Thyroid gland (tissue), 4 donors: Measurements from ENCODE around the gene NXN.

Experiments used
- CTCF ChIP-seq, 6 experiments: fragments of 200-600 bp in 3 of 6; fragments of 450-650 bp in 3 of 6; sonication (generic) in 3 of 6; IDR thresholded peaks; one replicate each; pipeline ENCODE4 v1.5.1; 2016 to 2019; ENCODE audit warnings: antibody characterized with exemption in 6 of 6, mild to moderate bottlenecking in 2 of 6, inconsistent platforms in 1 of 6, moderate library complexity in 1 of 6
- POLR2A ChIP-seq, 2 donors: fragments of 450-650 bp; IDR thresholded peaks; one replicate each; pipeline ENCODE4 v1.6.1; 2017; ENCODE audit warnings: antibody characterized with exemption in 2 of 2, mild to moderate bottlenecking in 2 of 2, moderate library complexity in 1 of 2

- TF ChIP-seq POLR2A (IDR thresholded peaks at IDR 0.05) = no peak
- no peak for TF ChIP-seq CTCF (IDR thresholded peaks at IDR 0.05)
Measured at GRCh38 chr17:900336-900934, 79.1 kb downstream of the NXN start.
